Spleen (tissue), 11 donors: ENCODE data around the gene CNOT2. TPM values are rescaled to one million over a fixed set of nuclear protein-coding genes. Genes with fewer than 3 reads are reported as not detected.

Experiments used
- DNase-seq: peaks from one replicate; pipeline ENCODE4 v3.0.0-alpha.2; 2020
- H3K27ac ChIP-seq, 8 donors: fragments of 200-600 bp; sonication (generic) in 7 of 8; 1 replicate in 4 of 8; 2 replicates in 4 of 8; pipeline versions ENCODE4 v1.5.0 to v1.8.0; 2016 to 2021; ENCODE audit warnings: inconsistent platforms in 4 of 8, mild to moderate bottlenecking in 4 of 8, moderate library complexity in 1 of 8
- H3K27me3 ChIP-seq, 7 donors: fragments of 200-600 bp; sonication (generic) in 6 of 7; replicated peaks in 1 of 7; 1 replicate in 4 of 7; 2 replicates in 3 of 7; pipeline versions ENCODE4 v1.5.0 to v1.8.0; 2016 to 2021; ENCODE audit warnings: inconsistent platforms in 3 of 7, mild to moderate bottlenecking in 1 of 7
- H3K36me3 ChIP-seq, 6 donors: fragments of 200-600 bp; sonication (generic) in 5 of 6; 1 replicate in 4 of 6; 2 replicates in 2 of 6; pipeline versions ENCODE4 v1.5.0 to v1.8.0; 2016 to 2021; ENCODE audit warnings: inconsistent platforms in 2 of 6
- H3K4me1 ChIP-seq, 6 donors: fragments of 200-600 bp; sonication (generic) in 5 of 6; 1 replicate in 3 of 6; 2 replicates in 3 of 6; pipeline versions ENCODE4 v1.5.0 to v1.8.0; 2016 to 2021; ENCODE audit warnings: inconsistent platforms in 3 of 6
- H3K4me3 ChIP-seq, 8 donors: fragments of 200-600 bp; sonication (generic) in 7 of 8; 1 replicate in 4 of 8; 2 replicates in 4 of 8; pipeline versions ENCODE4 v1.5.0 to v1.8.0; 2016 to 2021; ENCODE audit warnings: inconsistent platforms in 4 of 8, mild to moderate bottlenecking in 4 of 8, moderate library complexity in 2 of 8
- H3K9me3 ChIP-seq, 8 donors: fragments of 200-600 bp; sonication (generic) in 7 of 8; 1 replicate in 4 of 8; 2 replicates in 4 of 8; pipeline versions ENCODE4 v1.5.0 to v1.8.0; 2016 to 2021; ENCODE audit warnings: inconsistent platforms in 4 of 8
- POLR2A ChIP-seq, 3 donors: fragments of 450-650 bp; IDR thresholded peaks; one replicate each; pipeline ENCODE4 v1.5.1; 2017; ENCODE audit warnings: antibody characterized with exemption in 3 of 3, mild to moderate bottlenecking in 1 of 3
- POLR2AphosphoS5 ChIP-seq, 3 donors: sonication (generic); formaldehyde crosslinking; IDR thresholded peaks; one replicate each; pipeline ENCODE4 v1.5.1; 2017; ENCODE audit warnings: antibody characterized with exemption in 3 of 3
- WGBS, 5 donors: extraction: QIAGEN DNeasy Blood & Tissue Kit in 3 of 5; methylation state at CpG; one replicate each; pipeline versions ENCODE4 v1.1.5 to v1.1.7; 2013 to 2018; 5-methylcytosine and 5-hydroxymethylcytosine counted together
- intact Hi-C: fragments of 100-400 bp; cut with DNase I; formaldehyde crosslinking; loops from one replicate; pipeline ENCODE4 v1.15.0; 2023; ENCODE audit warnings: low total_unique reads
- polyA plus RNA-seq, 3 donors: library from polyadenylated mRNA; stranded (reverse); fragments of 200-250 nt; gene quantifications; one replicate each; pipeline ENCODE4 v1.2.1, GENCODE V29; 2013
- total RNA-seq, 7 donors: library from RNA; depleted of rRNA in 3 of 7; stranded (reverse); fragments of >200 nt in 3 of 7; fragmentation: NEBNext Ultra II Directional in 4 of 7; extraction: Animal tissue kit (Norgen Biotek cat#: 25700) in 4 of 7; gene quantifications; one replicate each; pipeline versions ENCODE4 v1.1.0 to v1.2.1, GENCODE V29; 2016 to 2021
- TF ChIP-seq, protein P1 (sequence below), 11 experiments: fragments of 200-600 bp in 7 of 11; fragments of 450-650 bp in 4 of 11; sonication (generic) in 4 of 11; IDR thresholded peaks in 8 of 11; conservative IDR thresholded peaks in 3 of 11; 1 replicate in 7 of 11; 2 replicates in 4 of 11; pipeline versions ENCODE4 v1.4.0 to v1.8.0; 2016 to 2021; ENCODE audit warnings: antibody characterized with exemption in 11 of 11, inconsistent platforms in 4 of 11, mild to moderate bottlenecking in 1 of 11
- donor health status: healthy with polysubstance abuse.
- donor health status: DM: no; HTN: no; CAD: no; lungs with moderate emphysema.
- donor health status: DM: no; HTN: no; CAD: no.
- donor health status: Bipolar disorder and iron deficiency.
- donor health status: healthy.
- donor health status: DM: no; HTN: no; CAD: no.
- donor health status: DM: yes; HTN: yes; CAD: no.

The CNOT2 gene
- total and polyA plus RNA-seq, 10 donors = 27.4 to 212 (median 97.7) TPM

DNA sequence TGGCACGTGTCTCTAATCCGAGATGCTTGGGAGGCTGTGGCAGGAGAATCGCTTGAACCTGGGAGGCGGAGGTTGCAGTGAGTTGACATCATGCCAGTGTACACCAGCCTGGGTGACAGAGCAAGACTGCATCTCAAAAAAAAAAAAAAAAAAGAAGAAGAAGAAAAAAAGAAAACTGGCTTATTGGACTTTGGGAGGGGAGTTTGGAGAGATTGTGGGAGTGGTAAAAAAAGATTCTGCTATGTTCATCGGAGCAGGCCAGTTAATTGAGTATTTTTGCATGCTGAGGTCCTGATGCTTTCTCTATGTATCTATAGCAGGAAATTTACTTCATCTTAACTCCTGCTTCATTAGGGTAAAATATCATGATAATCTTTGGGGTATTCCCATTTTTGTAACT lies 11.6 kb downstream of the CNOT2 start:
- Histone ChIP-seq H3K4me3 (no peak overlapping the region), H3K36me3 (peaks cover 0 to 3% (median 0%) of the 10 kb centered on the region in 6 donors), H3K9me3 (no peaks in the 10 kb centered on the region), H3K4me1 (peaks cover 0 to 98% (median 59%) of the 10 kb centered on the region in 6 donors), H3K27ac (no peak overlapping the region), H3K27me3 (no peaks in the 10 kb centered on the region)
- intact Hi-C loops = no loop called here
- 91 to 99% (median 93%) methylated on average over 5 of the region's 5 CpGs for WGBS, 5 donors
- TF ChIP-seq, protein P1, sequence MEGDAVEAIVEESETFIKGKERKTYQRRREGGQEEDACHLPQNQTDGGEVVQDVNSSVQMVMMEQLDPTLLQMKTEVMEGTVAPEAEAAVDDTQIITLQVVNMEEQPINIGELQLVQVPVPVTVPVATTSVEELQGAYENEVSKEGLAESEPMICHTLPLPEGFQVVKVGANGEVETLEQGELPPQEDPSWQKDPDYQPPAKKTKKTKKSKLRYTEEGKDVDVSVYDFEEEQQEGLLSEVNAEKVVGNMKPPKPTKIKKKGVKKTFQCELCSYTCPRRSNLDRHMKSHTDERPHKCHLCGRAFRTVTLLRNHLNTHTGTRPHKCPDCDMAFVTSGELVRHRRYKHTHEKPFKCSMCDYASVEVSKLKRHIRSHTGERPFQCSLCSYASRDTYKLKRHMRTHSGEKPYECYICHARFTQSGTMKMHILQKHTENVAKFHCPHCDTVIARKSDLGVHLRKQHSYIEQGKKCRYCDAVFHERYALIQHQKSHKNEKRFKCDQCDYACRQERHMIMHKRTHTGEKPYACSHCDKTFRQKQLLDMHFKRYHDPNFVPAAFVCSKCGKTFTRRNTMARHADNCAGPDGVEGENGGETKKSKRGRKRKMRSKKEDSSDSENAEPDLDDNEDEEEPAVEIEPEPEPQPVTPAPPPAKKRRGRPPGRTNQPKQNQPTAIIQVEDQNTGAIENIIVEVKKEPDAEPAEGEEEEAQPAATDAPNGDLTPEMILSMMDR (IDR thresholded peaks at IDR 0.05 in 8 of 11, conservative IDR thresholded peaks at IDR 0.05 in 3 of 11) = no peak
- TF ChIP-seq POLR2AphosphoS5 (IDR thresholded peaks at IDR 0.05) (no peak), POLR2A (IDR thresholded peaks at IDR 0.05) (no peak)
- DNase-seq = no peak

DNA sequence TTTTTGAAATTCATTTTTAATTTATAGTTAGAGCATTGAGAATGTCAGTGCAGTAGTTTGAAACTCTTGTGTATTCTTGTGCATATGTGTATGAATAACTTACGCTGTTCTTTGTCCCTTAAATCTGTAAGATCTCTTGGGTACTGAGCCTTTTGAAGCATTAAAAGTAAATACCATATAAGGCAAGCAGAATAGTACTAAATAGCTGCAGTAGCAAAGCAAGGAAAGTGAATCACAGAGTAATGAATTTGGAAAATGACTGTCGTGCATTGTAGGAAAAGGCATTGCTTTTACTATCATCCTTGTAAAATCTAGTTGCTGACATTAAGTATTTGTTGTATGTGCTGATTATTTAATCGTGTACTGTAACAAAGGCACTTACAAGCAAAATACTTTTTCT lies 12.1 kb downstream of the CNOT2 start:
- H3K27me3 ChIP-seq = no peaks in the 10 kb centered on the region
- DNase-seq = no peak
- H3K4me1 ChIP-seq = peaks cover 0 to 98% (median 57%) of the 10 kb centered on the region in 6 donors
- TF ChIP-seq POLR2AphosphoS5 (IDR thresholded peaks at IDR 0.05) (no peak), POLR2A (IDR thresholded peaks at IDR 0.05) (no peak)
- TF ChIP-seq, protein P1 (IDR thresholded peaks at IDR 0.05 in 8 of 11, conservative IDR thresholded peaks at IDR 0.05 in 3 of 11) = no peak
- WGBS, 5 donors = 67 to 80% (median 75%) methylated on average over 3 of the region's 3 CpGs
- no peak overlapping the region for H3K4me3 ChIP-seq
- H3K36me3 ChIP-seq = peaks cover 0 to 3% (median 0%) of the 10 kb centered on the region in 6 donors
- H3K9me3 ChIP-seq = no peaks in the 10 kb centered on the region
- H3K27ac ChIP-seq = no peak overlapping the region
- intact Hi-C loops = no loop called here

DNA sequence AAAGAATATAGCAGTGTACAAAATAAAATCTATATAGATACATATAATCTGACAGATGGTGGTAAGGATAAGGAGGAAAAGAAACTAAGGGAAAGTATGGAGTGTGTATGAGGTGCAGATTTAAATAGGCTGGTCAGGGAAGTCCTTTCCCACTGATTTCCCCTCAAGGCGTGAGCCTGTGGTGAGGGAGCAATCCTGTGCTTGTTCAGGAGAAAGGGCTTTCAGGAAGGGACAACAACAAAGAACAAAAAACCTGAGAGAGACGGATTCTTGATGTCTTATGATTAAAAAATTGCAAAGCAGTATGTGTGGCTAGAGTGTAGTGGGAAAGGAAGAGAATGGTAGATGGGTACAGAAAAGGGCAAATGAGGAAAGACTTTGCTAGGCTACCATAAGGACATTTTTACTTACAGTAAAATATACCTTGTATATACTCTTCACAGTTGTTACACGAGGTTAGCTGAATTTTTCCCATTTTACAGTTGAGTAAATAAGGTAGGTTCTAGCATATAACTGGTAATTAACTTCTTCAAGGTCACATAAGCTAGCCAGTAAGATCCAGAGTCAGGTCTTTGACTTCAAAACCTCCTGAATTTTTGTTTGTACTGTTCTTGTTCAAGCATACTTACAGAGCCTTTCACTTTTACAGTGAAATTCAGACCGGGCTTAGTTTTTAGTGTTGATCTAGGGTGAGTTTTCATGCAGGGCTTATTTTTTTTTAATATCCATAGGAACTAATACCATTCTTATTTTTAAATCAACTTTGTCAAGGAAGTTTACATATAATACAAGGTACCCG lies 15.6 kb downstream of the CNOT2 start:
- WGBS, 5 donors = 75 to 85% (median 83%) methylated on average over 5 of the region's 5 CpGs
- Histone ChIP-seq H3K4me1 (peaks cover 0 to 92% (median 46%) of the 10 kb centered on the region in 6 donors), H3K9me3 (peaks cover 0 to 9% (median 0%) of the 10 kb centered on the region in 8 donors), H3K27me3 (no peaks in the 10 kb centered on the region), H3K27ac (no peak overlapping the region), H3K36me3 (peaks cover 0 to 8% (median 0%) of the 10 kb centered on the region in 6 donors), H3K4me3 (no peak overlapping the region)
- DNase-seq = no peak
- TF ChIP-seq POLR2AphosphoS5 (IDR thresholded peaks at IDR 0.05) = no peak
- no peak for TF ChIP-seq POLR2A (IDR thresholded peaks at IDR 0.05)
- TF ChIP-seq, protein P1 (IDR thresholded peaks at IDR 0.05 in 8 of 11, conservative IDR thresholded peaks at IDR 0.05 in 3 of 11) = no peak
- intact Hi-C loops = no loop called here

DNA sequence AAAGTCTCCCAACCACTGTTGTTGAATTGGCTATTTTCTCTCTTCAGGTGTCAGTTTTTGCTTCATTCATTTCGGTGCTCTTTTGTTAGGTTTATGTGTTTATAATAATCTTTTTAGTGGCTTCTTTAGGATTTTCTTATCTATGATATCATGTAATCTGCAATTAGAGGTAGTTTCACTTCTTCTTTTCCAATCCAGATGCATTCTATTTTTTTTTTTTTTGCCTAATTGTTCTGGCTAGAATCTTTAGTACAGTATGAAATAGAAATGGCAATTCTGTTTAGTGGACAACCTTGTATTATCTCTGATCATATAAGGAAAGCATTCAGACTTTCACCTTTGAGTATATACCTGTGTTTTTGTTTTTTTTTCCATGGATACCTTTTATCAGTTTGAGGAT lies 17.4 kb downstream of the CNOT2 start:
- Histone ChIP-seq H3K36me3 (peaks cover 0 to 8% (median 0%) of the 10 kb centered on the region in 6 donors), H3K9me3 (peaks cover 0 to 9% (median 0%) of the 10 kb centered on the region in 8 donors), H3K27ac (no peak overlapping the region), H3K4me3 (no peak overlapping the region), H3K27me3 (no peaks in the 10 kb centered on the region), H3K4me1 (peaks cover 5 to 92% (median 38%) of the 10 kb centered on the region in 6 donors)
- TF ChIP-seq POLR2A (IDR thresholded peaks at IDR 0.05) (no peak), POLR2AphosphoS5 (IDR thresholded peaks at IDR 0.05) (no peak)
- TF ChIP-seq, protein P1 (IDR thresholded peaks at IDR 0.05 in 8 of 11, conservative IDR thresholded peaks at IDR 0.05 in 3 of 11) = no peak
- no peak for DNase-seq
- 50 to 76% (median 69%) methylated on average over 1 of the region's 1 CpG for WGBS, 5 donors
- intact Hi-C loops = no loop called here
